Right hindlimb (tissue), 1 donor: ENCODE data around the gene VWA3B.
A peak's percentile ranks its signal among the peaks of the same experiment; 100 is the strongest.

Source experiments
- DNase-seq: peaks from one replicate; pipeline ENCODE4 v3.0.0-alpha.2; 2018

Gene VWA3B

DNA sequence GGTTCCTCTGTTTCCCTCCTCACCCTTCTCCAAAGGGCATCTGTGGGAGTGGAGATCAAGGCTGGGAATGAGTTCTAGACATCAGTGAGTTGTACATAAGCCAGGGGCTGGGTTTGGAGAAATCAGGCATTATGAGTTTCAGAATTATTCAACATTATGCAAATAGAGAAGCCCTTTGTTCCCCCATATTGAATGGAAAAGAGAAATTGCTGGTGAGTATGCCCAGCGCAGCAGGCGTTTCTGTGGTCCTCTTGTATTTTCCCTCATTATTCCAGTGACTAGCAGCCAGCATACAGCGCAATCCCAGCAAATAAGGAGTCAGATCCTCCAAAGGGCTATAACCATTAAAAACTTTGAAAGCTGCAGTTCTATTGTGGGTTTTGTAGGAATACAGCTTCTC, 94.4 kb downstream of the VWA3B start:
- DNase-seq = no peak

DNA sequence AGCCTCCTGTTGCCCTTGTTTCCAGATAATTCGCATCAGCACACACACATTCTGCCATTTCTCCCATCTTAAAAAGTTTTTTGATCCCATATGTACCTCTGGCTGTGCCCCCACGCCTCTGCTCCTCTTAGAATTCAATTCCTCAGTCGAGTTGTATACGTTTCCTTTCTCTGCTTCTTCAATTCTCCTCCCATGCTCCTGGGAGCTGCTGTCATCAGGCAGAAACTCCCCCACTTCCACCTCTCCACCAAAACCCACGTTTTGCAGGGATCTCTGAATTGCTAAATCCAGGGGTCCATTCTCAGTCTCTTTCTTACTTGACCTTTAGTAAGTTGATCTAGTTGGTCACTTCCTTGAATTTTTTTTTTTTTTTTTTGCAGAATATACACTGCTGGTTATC, 98.8 kb downstream of the VWA3B start:
- DNase-seq = no peak

DNA sequence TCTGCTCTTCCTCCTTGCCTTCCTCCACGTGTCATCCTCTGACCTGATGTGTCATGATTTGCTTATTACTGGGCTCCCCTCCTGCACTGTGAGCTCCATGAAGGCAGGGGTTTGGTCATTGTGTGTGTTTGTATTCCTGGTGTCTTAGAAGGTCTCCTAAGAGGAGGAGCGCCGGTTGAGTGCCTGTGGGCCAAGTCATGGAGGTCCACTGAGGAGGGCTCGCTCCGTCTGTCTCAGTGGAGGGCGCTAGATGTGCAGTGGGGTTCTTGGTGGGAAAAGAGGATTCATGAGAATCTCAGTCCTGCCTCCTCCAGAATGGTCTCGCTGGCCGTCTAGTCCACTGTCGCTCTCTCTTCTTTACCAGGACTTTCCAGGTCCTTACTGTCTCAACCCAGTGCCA, 100.2 kb downstream of the VWA3B start:
- no peak for DNase-seq

GRCh38 chr2:98188351-98189046, 101.5 kb downstream of the VWA3B start:
- no peak for DNase-seq

GRCh38 chr2:98191883-98192282, 104.9 kb downstream of the VWA3B start:
- peak; percentile 28 for DNase-seq

DNA sequence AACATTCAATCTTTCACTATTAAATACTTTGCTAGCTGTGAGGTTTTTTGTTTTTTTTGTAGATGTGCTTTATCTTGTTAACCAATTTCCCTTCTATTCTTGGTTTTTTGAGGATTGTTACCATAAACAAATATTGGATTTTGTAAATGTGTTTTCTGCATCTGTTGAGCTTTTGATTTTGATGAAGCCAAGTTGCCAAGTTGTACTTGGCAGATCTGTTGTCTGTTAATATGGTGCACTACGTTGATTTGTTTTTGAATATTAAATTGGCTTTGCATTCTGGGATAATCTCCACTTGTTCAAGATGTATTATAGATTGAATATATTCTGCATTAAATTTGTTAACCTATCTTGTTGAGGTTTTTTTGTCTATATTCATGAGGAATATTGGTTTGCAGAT, 114.6 kb downstream of the VWA3B start:
- DNase-seq = no peak

DNA sequence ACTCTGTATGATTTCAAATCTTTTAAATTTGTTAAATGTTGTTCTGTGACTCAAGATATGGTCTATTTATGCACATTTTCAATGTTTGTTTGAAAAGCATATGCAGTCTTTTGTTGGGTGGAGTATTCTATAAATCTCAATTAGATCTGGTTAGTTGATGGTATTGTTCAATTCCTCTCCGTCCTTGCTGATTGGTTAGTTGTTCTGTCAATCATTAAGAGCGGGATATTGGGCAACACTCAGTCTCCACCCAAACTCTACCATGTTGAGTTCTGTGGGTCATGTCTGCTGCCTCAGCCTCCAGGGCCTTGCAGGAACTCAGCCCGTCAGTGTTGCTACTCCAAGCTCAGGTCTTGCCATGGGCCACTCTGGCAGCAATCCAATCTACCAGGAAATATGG, 118.9 kb downstream of the VWA3B start:
- no peak for DNase-seq

GRCh38 chr2:98212092-98213000, 125.4 kb downstream of the VWA3B start:
- DNase-seq = no peak

DNA sequence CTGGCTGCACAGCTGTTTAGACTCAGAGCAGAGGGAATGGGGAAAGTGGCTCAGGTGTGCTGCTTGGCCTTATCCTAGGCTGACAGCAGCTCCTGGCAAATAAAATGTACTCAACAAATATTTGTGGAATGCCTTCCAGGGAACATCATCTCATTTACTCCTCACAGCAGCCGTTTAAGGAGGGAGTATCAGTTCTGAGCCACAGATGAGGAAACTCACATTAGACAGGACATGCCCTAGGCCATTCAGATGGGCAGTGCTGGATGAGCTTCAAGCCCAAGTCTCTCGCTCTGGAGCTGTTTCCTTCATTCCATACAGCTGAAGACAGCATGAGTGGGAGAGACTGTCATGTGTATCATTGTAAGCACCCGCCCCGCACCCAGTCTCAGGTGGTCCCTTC, 129.6 kb downstream of the VWA3B start:
- DNase-seq = no peak

DNA sequence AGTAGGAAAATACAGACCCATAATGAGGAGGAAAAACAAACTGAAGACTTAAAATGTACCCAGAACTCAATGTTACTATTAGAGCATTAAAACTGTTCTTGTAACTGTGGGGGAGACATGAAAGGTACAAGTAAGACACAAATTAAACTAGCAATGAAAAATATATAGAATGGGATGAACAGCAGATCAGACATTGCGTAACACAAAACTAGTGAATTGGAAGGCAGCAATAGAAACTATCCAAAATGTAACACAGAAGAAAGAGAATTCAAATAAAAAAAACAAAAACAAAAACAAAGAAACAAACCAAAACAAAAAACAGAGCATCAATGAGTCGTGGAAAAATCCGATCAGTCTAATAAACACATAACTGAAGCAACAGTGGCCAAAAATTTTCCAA, 132.2 kb downstream of the VWA3B start:
- DNase-seq = no peak

GRCh38 chr2:98233941-98234340, 147.0 kb downstream of the VWA3B start:
- DNase-seq = no peak

DNA sequence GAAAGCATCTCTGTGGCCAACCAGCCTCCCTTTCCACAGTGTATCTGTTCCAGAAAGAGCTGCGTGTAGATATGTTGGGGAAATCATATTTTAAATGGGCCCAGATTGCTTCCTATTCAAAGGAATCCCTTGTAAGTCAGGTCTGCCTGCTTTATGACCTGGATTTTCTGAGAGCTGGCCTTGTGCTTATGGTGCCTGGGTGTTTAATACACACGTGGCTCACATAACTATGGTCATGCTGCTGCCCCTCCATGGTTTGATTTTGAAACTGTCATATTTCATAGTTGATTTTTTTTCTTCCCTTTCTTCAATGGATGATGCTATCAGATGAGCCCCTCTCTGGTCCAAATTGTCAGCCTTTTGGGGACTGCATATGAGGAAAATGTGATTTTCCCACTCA, 147.8 kb downstream of the VWA3B start:
- no peak for DNase-seq

DNA sequence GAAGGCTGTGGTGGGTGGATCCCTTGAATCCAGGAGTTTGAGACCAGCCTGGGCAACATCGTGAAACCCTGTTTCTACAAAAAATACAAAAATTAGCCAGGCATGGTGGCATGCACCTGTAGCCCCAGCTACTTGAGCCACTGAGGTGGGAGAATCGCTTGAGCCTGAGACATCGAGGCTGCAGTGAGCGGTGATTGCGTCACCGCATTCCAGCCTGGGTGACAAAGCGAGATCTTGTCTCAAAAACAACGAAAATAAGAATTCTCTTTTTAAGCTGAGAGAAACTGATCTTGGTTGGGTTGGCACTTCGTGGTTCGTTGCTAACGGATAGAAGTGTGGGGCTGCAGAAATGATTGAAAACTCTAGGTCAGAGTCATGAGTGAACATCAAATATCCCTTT, 150.0 kb downstream of the VWA3B start:
- no peak for DNase-seq

GRCh38 chr2:98240786-98241398, 153.9 kb downstream of the VWA3B start:
- no peak for DNase-seq

- no peak for DNase-seq
Measured at GRCh38 chr2:98241592-98241991, 154.6 kb downstream of the VWA3B start.

DNA sequence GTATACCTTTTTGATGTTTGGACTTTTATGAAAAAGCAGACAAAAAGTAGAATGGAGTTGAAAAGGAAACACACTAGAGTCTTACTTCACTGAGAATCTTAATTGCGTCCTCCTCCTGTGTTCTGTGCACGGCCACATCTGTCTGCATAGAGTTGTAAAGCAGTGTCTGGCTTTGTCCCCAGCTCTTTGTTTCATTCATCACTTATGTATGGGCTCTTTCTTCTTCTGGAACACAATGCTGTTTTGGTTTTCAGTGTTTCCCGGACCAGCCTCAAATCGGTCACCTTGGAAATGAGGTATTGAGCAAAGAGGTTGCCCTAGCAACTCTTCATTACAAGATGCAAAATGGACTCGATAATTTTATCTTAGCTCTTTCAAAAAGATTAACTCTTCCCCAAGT, 155.0 kb downstream of the VWA3B start:
- DNase-seq = no peak

- no peak for DNase-seq
Measured at GRCh38 chr2:98245491-98245890, 158.5 kb downstream of the VWA3B start.

GRCh38 chr2:98247383-98247782, 160.4 kb downstream of the VWA3B start:
- no peak for DNase-seq

DNA sequence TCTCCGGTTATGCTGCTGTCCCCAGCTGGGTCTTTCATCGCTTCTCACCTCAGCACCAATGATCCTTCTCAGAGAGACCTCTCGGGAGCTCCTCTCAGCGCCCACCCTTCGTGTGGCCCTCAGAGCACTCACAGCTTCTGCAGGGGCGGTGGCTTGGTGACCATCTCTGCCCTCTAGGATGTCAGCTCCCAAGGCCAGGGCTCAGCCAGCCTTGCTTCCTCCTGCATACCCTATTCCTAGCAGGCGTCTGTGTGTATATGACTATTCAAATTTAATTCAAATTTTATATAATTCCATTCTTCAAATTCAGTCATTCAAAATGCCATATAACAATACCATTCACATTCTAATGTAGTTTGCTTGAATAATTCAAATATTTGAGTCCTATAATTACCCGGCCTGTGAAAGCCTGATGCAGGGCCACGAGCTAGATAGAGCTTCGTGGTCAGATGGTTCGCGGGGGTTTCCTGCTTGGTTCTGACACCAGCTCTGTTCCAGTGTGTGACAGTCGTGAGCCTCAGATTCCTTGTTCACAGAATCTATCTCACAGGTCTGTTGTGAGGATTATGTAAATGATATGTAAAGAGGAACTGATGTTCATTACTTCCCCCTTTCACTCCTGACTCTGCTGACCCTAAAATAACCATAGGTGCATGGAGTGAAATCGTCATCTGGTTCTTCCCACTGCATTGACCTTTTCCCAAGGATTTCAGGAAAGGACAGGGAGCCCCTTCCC, 165.2 kb downstream of the VWA3B start:
- DNase-seq = no peak

GRCh38 chr2:98253461-98254070, 166.6 kb downstream of the VWA3B start:
- DNase-seq = no peak

- no peak for DNase-seq
Measured at GRCh38 chr2:98254504-98255059, 167.6 kb downstream of the VWA3B start.

GRCh38 chr2:98258906-98259305, 171.9 kb downstream of the VWA3B start:
- no peak for DNase-seq
